Loucy (cell line): ENCODE results near the gene LSM7.

Experiments
- CTCF ChIP-seq: fragments of 200-600 bp; sonication (generic); conservative IDR thresholded peaks from 2 replicates; pipeline ENCODE4 v1.5.1; 2014; ENCODE audit warnings: mild to moderate bottlenecking, antibody characterized with exemption, low read length
- EZH2phosphoT487 ChIP-seq: fragments of 200-600 bp; IDR thresholded peaks from 2 replicates; pipeline ENCODE4 v1.6.1; 2018; ENCODE audit warnings: antibody characterized with exemption, mild to moderate bottlenecking, moderate library complexity, borderline replicate concordance

- TF ChIP-seq CTCF = no peak
- no peak for TF ChIP-seq EZH2phosphoT487
These were observed 499 bp downstream of the LSM7 start for GRCh38 chr19:2327773-2328400.
